ENCODE results near the gene OIT3. TPM values are rescaled to one million over a fixed set of nuclear protein-coding genes. Genes with fewer than 3 reads are reported as not detected.

Gene OIT3
- total and polyA plus RNA-seq, 2 of the 8 experiments (the other 6 are each of a cell fraction or from before 2014, with no cell fraction given): not detected

DNA sequence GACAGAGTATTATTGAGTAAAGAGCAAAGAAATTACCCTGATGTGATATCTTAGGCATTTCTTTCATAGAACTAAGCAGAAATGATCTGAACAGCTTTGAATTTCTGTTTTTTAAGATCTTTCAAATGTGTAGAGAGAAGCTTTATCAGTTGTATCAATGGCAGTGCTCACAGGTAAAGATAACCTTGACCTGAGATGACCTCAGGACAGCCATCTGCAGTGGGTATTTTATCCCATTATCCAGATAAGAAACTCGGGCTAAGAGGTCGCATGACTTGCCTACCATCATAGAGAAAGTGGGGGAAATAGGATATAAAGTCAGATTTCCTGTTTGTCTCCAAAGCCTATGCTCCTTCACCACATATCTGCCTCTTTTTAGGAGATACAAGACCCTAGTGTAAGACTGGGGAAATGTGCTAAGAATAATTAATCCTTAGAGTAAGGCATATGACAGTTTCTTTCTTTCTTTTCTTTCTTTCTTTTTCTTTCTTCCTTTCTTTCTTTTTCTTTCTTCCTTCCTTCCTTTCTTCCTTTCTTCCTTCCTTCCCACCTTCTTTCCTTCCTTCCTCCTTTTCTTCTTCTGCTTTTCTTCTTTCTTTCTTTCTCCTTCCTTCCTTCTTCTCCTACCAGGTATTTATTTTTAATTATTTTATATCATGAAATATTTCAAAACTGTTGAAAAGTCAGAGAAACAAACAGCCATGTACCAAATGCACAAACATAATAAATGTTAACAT is 50.1 kb downstream of the OIT3 start (continued):
- TF ChIP-seq, protein P1, sequence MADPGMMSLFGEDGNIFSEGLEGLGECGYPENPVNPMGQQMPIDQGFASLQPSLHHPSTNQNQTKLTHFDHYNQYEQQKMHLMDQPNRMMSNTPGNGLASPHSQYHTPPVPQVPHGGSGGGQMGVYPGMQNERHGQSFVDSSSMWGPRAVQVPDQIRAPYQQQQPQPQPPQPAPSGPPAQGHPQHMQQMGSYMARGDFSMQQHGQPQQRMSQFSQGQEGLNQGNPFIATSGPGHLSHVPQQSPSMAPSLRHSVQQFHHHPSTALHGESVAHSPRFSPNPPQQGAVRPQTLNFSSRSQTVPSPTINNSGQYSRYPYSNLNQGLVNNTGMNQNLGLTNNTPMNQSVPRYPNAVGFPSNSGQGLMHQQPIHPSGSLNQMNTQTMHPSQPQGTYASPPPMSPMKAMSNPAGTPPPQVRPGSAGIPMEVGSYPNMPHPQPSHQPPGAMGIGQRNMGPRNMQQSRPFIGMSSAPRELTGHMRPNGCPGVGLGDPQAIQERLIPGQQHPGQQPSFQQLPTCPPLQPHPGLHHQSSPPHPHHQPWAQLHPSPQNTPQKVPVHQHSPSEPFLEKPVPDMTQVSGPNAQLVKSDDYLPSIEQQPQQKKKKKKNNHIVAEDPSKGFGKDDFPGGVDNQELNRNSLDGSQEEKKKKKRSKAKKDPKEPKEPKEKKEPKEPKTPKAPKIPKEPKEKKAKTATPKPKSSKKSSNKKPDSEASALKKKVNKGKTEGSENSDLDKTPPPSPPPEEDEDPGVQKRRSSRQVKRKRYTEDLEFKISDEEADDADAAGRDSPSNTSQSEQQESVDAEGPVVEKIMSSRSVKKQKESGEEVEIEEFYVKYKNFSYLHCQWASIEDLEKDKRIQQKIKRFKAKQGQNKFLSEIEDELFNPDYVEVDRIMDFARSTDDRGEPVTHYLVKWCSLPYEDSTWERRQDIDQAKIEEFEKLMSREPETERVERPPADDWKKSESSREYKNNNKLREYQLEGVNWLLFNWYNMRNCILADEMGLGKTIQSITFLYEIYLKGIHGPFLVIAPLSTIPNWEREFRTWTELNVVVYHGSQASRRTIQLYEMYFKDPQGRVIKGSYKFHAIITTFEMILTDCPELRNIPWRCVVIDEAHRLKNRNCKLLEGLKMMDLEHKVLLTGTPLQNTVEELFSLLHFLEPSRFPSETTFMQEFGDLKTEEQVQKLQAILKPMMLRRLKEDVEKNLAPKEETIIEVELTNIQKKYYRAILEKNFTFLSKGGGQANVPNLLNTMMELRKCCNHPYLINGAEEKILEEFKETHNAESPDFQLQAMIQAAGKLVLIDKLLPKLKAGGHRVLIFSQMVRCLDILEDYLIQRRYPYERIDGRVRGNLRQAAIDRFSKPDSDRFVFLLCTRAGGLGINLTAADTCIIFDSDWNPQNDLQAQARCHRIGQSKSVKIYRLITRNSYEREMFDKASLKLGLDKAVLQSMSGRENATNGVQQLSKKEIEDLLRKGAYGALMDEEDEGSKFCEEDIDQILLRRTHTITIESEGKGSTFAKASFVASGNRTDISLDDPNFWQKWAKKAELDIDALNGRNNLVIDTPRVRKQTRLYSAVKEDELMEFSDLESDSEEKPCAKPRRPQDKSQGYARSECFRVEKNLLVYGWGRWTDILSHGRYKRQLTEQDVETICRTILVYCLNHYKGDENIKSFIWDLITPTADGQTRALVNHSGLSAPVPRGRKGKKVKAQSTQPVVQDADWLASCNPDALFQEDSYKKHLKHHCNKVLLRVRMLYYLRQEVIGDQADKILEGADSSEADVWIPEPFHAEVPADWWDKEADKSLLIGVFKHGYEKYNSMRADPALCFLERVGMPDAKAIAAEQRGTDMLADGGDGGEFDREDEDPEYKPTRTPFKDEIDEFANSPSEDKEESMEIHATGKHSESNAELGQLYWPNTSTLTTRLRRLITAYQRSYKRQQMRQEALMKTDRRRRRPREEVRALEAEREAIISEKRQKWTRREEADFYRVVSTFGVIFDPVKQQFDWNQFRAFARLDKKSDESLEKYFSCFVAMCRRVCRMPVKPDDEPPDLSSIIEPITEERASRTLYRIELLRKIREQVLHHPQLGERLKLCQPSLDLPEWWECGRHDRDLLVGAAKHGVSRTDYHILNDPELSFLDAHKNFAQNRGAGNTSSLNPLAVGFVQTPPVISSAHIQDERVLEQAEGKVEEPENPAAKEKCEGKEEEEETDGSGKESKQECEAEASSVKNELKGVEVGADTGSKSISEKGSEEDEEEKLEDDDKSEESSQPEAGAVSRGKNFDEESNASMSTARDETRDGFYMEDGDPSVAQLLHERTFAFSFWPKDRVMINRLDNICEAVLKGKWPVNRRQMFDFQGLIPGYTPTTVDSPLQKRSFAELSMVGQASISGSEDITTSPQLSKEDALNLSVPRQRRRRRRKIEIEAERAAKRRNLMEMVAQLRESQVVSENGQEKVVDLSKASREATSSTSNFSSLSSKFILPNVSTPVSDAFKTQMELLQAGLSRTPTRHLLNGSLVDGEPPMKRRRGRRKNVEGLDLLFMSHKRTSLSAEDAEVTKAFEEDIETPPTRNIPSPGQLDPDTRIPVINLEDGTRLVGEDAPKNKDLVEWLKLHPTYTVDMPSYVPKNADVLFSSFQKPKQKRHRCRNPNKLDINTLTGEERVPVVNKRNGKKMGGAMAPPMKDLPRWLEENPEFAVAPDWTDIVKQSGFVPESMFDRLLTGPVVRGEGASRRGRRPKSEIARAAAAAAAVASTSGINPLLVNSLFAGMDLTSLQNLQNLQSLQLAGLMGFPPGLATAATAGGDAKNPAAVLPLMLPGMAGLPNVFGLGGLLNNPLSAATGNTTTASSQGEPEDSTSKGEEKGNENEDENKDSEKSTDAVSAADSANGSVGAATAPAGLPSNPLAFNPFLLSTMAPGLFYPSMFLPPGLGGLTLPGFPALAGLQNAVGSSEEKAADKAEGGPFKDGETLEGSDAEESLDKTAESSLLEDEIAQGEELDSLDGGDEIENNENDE (IDR thresholded peaks at IDR 0.05; ENCODE audit: insufficient replicate concordance, low read length): no peak
- TF ChIP-seq SP1 (IDR thresholded peaks at IDR 0.05; ENCODE audit: low read depth, low read length) (no peak), TAF7 (optimal IDR thresholded peaks at IDR 0.05; ENCODE audit: borderline replicate concordance, low read depth, low read length) (no peak), EGR1 (IDR thresholded peaks at IDR 0.05; ENCODE audit: borderline replicate concordance, low read depth, low read length) (no peak)
- TF ChIP-seq, protein P2, sequence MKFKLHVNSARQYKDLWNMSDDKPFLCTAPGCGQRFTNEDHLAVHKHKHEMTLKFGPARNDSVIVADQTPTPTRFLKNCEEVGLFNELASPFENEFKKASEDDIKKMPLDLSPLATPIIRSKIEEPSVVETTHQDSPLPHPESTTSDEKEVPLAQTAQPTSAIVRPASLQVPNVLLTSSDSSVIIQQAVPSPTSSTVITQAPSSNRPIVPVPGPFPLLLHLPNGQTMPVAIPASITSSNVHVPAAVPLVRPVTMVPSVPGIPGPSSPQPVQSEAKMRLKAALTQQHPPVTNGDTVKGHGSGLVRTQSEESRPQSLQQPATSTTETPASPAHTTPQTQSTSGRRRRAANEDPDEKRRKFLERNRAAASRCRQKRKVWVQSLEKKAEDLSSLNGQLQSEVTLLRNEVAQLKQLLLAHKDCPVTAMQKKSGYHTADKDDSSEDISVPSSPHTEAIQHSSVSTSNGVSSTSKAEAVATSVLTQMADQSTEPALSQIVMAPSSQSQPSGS (IDR thresholded peaks at IDR 0.05; ENCODE audit: low read length): no peak

All from H1 (cell line).